Measurements from ENCODE around the gene HMCN2.

HMCN2 gene

GRCh38 chr9:130315446-130316226 is 50.1 kb downstream of the HMCN2 start:
- H3K9ac ChIP-seq (ENCODE audit: low read length) = no peak overlapping the region
- peaks cover 16% of the 10 kb centered on the region for H3K36me3 ChIP-seq (ENCODE audit: insufficient read depth, low read length)
- H3K27ac ChIP-seq (ENCODE audit: low read depth, low read length) = peak overlapping the region; percentile 49
- H3K4me1 ChIP-seq (ENCODE audit: insufficient read depth, low read length) = peaks cover 34% of the 10 kb centered on the region
- no peaks in the 10 kb centered on the region for H3K27me3 ChIP-seq (ENCODE audit: control insufficient read depth in 1 of 2, insufficient read depth in 2 of 2, low read length in 2 of 2)
- H3K9me3 ChIP-seq (ENCODE audit: low read length) = no peaks in the 10 kb centered on the region
- H3K4me3 ChIP-seq (ENCODE audit: low read depth in 1 of 2, low read length in 2 of 2) = no peak overlapping the region

GRCh38 chr9:130316430-130316829 is 50.9 kb downstream of the HMCN2 start:
- H3K36me3 ChIP-seq (ENCODE audit: insufficient read depth, low read length) = peaks cover 17% of the 10 kb centered on the region
- H3K9ac ChIP-seq (ENCODE audit: low read length) = no peak overlapping the region
- H3K4me1 ChIP-seq (ENCODE audit: insufficient read depth, low read length) = peaks cover 34% of the 10 kb centered on the region
- H3K4me3 ChIP-seq (ENCODE audit: low read depth in 1 of 2, low read length in 2 of 2) = no peak overlapping the region
- H3K27ac ChIP-seq (ENCODE audit: low read depth, low read length) = peak overlapping the region; percentile 46
- no peaks in the 10 kb centered on the region for H3K9me3 ChIP-seq (ENCODE audit: low read length)
- H3K27me3 ChIP-seq (ENCODE audit: control insufficient read depth in 1 of 2, insufficient read depth in 2 of 2, low read length in 2 of 2) = no peaks in the 10 kb centered on the region

GRCh38 chr9:130319300-130319699 is 53.7 kb downstream of the HMCN2 start:
- Histone ChIP-seq H3K36me3 (ENCODE audit: insufficient read depth, low read length) (peaks cover 14% of the 10 kb centered on the region), H3K27ac (ENCODE audit: low read depth, low read length) (peak overlapping the region; percentile 16), H3K9ac (ENCODE audit: low read length) (no peak overlapping the region), H3K9me3 (ENCODE audit: low read length) (no peaks in the 10 kb centered on the region), H3K4me1 (ENCODE audit: insufficient read depth, low read length) (peaks cover 39% of the 10 kb centered on the region), H3K4me3 (ENCODE audit: low read depth in 1 of 2, low read length in 2 of 2) (no peak overlapping the region), H3K27me3 (ENCODE audit: control insufficient read depth in 1 of 2, insufficient read depth in 2 of 2, low read length in 2 of 2) (no peaks in the 10 kb centered on the region)

GRCh38 chr9:130319944-130320712 is 54.6 kb downstream of the HMCN2 start:
- Histone ChIP-seq H3K9me3 (ENCODE audit: low read length) (no peaks in the 10 kb centered on the region), H3K4me3 (ENCODE audit: low read depth in 1 of 2, low read length in 2 of 2) (no peak overlapping the region), H3K27me3 (ENCODE audit: control insufficient read depth in 1 of 2, insufficient read depth in 2 of 2, low read length in 2 of 2) (no peaks in the 10 kb centered on the region), H3K9ac (ENCODE audit: low read length) (no peak overlapping the region), H3K36me3 (ENCODE audit: insufficient read depth, low read length) (peaks cover 14% of the 10 kb centered on the region), H3K27ac (ENCODE audit: low read depth, low read length) (peak overlapping the region; percentile 15), H3K4me1 (ENCODE audit: insufficient read depth, low read length) (peaks cover 34% of the 10 kb centered on the region)

- H3K27ac ChIP-seq (ENCODE audit: low read depth, low read length) = no peak overlapping the region
- H3K4me3 ChIP-seq (ENCODE audit: low read depth in 1 of 2, low read length in 2 of 2) = no peak overlapping the region
- H3K27me3 ChIP-seq (ENCODE audit: control insufficient read depth in 1 of 2, insufficient read depth in 2 of 2, low read length in 2 of 2) = no peaks in the 10 kb centered on the region
- H3K4me1 ChIP-seq (ENCODE audit: insufficient read depth, low read length) = peaks cover 28% of the 10 kb centered on the region
- H3K9me3 ChIP-seq (ENCODE audit: low read length) = no peaks in the 10 kb centered on the region
- peaks cover 16% of the 10 kb centered on the region for H3K36me3 ChIP-seq (ENCODE audit: insufficient read depth, low read length)
- H3K9ac ChIP-seq (ENCODE audit: low read length) = no peak overlapping the region
Observed at GRCh38 chr9:130320723-130321481, 55.3 kb downstream of the HMCN2 start.

- Histone ChIP-seq H3K9me3 (ENCODE audit: low read length) (no peaks in the 10 kb centered on the region), H3K27ac (ENCODE audit: low read depth, low read length) (no peak overlapping the region), H3K36me3 (ENCODE audit: insufficient read depth, low read length) (peaks cover 22% of the 10 kb centered on the region), H3K9ac (ENCODE audit: low read length) (no peak overlapping the region), H3K4me3 (ENCODE audit: low read depth in 1 of 2, low read length in 2 of 2) (no peak overlapping the region), H3K4me1 (ENCODE audit: insufficient read depth, low read length) (peaks cover 25% of the 10 kb centered on the region), H3K27me3 (ENCODE audit: control insufficient read depth in 1 of 2, insufficient read depth in 2 of 2, low read length in 2 of 2) (no peaks in the 10 kb centered on the region)
Observed at GRCh38 chr9:130321539-130321938, 56.0 kb downstream of the HMCN2 start.

GRCh38 chr9:130323051-130323745 is 57.6 kb downstream of the HMCN2 start:
- H3K4me1 ChIP-seq (ENCODE audit: insufficient read depth, low read length) = peaks cover 35% of the 10 kb centered on the region
- H3K4me3 ChIP-seq (ENCODE audit: low read depth in 1 of 2, low read length in 2 of 2) = peak overlapping the region in 1 of 2 donors; percentile 11
- H3K27me3 ChIP-seq (ENCODE audit: control insufficient read depth in 1 of 2, insufficient read depth in 2 of 2, low read length in 2 of 2) = no peaks in the 10 kb centered on the region
- H3K9me3 ChIP-seq (ENCODE audit: low read length) = no peaks in the 10 kb centered on the region
- peak overlapping the region; percentile 13 for H3K27ac ChIP-seq (ENCODE audit: low read depth, low read length)
- H3K36me3 ChIP-seq (ENCODE audit: insufficient read depth, low read length) = peaks cover 29% of the 10 kb centered on the region
- H3K9ac ChIP-seq (ENCODE audit: low read length) = no peak overlapping the region

- H3K27ac ChIP-seq (ENCODE audit: low read depth, low read length) = peak overlapping the region; percentile 12
Observed at GRCh38 chr9:130325921-130326320, 60.4 kb downstream of the HMCN2 start.

GRCh38 chr9:130327070-130327780 is 61.7 kb downstream of the HMCN2 start:
- Histone ChIP-seq H3K9me3 (ENCODE audit: low read length) (no peaks in the 10 kb centered on the region), H3K36me3 (ENCODE audit: insufficient read depth, low read length) (peaks cover 21% of the 10 kb centered on the region), H3K4me3 (ENCODE audit: low read depth in 1 of 2, low read length in 2 of 2) (no peak overlapping the region), H3K9ac (ENCODE audit: low read length) (no peak overlapping the region), H3K27ac (ENCODE audit: low read depth, low read length) (peak overlapping the region; percentile 88), H3K27me3 (ENCODE audit: control insufficient read depth in 1 of 2, insufficient read depth in 2 of 2, low read length in 2 of 2) (no peaks in the 10 kb centered on the region), H3K4me1 (ENCODE audit: insufficient read depth, low read length) (peaks cover 68% of the 10 kb centered on the region)

More at GRCh38 chr9:130325921-130326320, 60.4 kb downstream of the HMCN2 start:
- Histone ChIP-seq H3K27me3 (ENCODE audit: control insufficient read depth in 1 of 2, insufficient read depth in 2 of 2, low read length in 2 of 2) (no peaks in the 10 kb centered on the region), H3K4me3 (ENCODE audit: low read depth in 1 of 2, low read length in 2 of 2) (no peak overlapping the region), H3K9me3 (ENCODE audit: low read length) (no peaks in the 10 kb centered on the region), H3K36me3 (ENCODE audit: insufficient read depth, low read length) (peaks cover 29% of the 10 kb centered on the region), H3K4me1 (ENCODE audit: insufficient read depth, low read length) (peaks cover 55% of the 10 kb centered on the region), H3K9ac (ENCODE audit: low read length) (no peak overlapping the region)

GRCh38 chr9:130327781-130328348 is 62.3 kb downstream of the HMCN2 start:
- Histone ChIP-seq H3K36me3 (ENCODE audit: insufficient read depth, low read length) (peaks cover 21% of the 10 kb centered on the region), H3K27ac (ENCODE audit: low read depth, low read length) (peak overlapping the region; percentile 88), H3K9me3 (ENCODE audit: low read length) (no peaks in the 10 kb centered on the region), H3K4me3 (ENCODE audit: low read depth in 1 of 2, low read length in 2 of 2) (peak overlapping the region in 1 of 2 donors; percentile 29), H3K4me1 (ENCODE audit: insufficient read depth, low read length) (peaks cover 69% of the 10 kb centered on the region), H3K9ac (ENCODE audit: low read length) (peak overlapping the region; percentile 15), H3K27me3 (ENCODE audit: control insufficient read depth in 1 of 2, insufficient read depth in 2 of 2, low read length in 2 of 2) (no peaks in the 10 kb centered on the region)

Measured in muscle layer of colon (tissue), 2 donors.